ENCODE measurements around the gene BTG2.
A peak's percentile ranks its signal among the peaks of the same experiment; 100 is the strongest.

The BTG2 gene

DNA sequence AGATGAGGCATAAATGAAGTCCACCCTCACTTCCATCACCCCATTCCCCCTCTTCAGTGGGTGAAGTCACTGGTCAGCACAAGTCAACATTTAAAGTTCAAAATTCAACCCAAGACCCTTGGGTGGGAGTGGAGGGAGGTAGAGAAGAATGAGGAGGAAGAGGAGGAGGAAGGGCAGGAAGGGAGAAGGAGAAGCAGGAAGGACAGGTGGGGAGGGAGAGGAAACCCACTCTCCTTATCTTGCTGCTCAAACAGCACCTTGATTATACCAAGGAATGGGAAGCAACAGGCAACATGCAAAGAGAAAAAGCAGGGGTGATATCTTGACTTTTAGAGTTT lies 4.0 kb upstream of the BTG2 start:
- TF ChIP-seq, protein P1, sequence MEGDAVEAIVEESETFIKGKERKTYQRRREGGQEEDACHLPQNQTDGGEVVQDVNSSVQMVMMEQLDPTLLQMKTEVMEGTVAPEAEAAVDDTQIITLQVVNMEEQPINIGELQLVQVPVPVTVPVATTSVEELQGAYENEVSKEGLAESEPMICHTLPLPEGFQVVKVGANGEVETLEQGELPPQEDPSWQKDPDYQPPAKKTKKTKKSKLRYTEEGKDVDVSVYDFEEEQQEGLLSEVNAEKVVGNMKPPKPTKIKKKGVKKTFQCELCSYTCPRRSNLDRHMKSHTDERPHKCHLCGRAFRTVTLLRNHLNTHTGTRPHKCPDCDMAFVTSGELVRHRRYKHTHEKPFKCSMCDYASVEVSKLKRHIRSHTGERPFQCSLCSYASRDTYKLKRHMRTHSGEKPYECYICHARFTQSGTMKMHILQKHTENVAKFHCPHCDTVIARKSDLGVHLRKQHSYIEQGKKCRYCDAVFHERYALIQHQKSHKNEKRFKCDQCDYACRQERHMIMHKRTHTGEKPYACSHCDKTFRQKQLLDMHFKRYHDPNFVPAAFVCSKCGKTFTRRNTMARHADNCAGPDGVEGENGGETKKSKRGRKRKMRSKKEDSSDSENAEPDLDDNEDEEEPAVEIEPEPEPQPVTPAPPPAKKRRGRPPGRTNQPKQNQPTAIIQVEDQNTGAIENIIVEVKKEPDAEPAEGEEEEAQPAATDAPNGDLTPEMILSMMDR (conservative IDR thresholded peaks at IDR 0.05; ENCODE audit: low read depth), result no peak

DNA sequence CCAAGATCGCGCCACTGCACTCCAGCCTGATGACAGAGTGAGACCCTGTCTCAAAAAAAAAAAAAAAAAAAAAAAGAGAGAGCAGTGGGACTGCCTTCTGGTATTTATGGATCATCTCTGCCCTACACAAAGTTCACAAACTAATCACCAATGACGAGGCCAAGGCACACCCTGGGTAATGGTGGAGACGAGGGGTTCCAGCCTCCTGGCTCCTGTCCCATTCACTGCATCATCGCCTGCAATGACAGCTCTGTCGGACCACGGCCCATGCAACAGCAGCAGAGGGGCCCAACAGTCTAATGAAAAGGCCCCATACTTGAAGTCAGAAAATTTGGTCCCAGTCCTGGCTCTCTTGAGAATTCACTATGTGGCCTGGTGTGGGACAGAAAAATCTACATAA lies 2.9 kb upstream of the BTG2 start:
- TF ChIP-seq, protein P1 (conservative IDR thresholded peaks at IDR 0.05; ENCODE audit: low read depth), result no peak
- DNase-seq (ENCODE audit: low spot score), result no peak
- ChIA-PET POLR2A (ENCODE audit: low non-redundant PET) (no interaction called here), CTCF (no interaction called here)
- no peak overlapping the region for H3K27ac ChIP-seq

More for the DNA sequence above, 4.0 kb upstream of the BTG2 start:
- no peak for DNase-seq (ENCODE audit: low spot score)
- peak overlapping the region; percentile 62 for H3K27ac ChIP-seq
- CTCF ChIA-PET, result interaction anchor here (0.6 to 2.3 kb wide), 2 partner anchors 34 to 348 kb away, joined by 5 to 6 read pairs; no protein-coding TSS in a partner anchor
- POLR2A ChIA-PET (ENCODE audit: low non-redundant PET), result no interaction called here

GRCh38 chr1:203302894-203303293 lies 2.4 kb upstream of the BTG2 start:
- DNase-seq (ENCODE audit: low spot score), result no peak
- ChIA-PET POLR2A (ENCODE audit: low non-redundant PET) (no interaction called here), CTCF (no interaction called here)
- TF ChIP-seq, protein P1 (conservative IDR thresholded peaks at IDR 0.05; ENCODE audit: low read depth), result no peak
- no peak overlapping the region for H3K27ac ChIP-seq

- peak overlapping the region; percentile 92 for H3K27ac ChIP-seq
- ChIA-PET CTCF (interaction anchor here (5.8 kb wide), 1 partner anchor 36 kb away, joined by 44 read pairs; no protein-coding TSS in a partner anchor), POLR2A (ENCODE audit: low non-redundant PET) (interaction anchor here (0.5 to 0.8 kb wide), 2 partner anchors 9 to 30 kb away, joined by 3 to 5 read pairs; no protein-coding TSS in a partner anchor)
- TF ChIP-seq, protein P1 (conservative IDR thresholded peaks at IDR 0.05; ENCODE audit: low read depth), result no peak
- no peak for DNase-seq (ENCODE audit: low spot score)
These were observed 864 bp upstream of the BTG2 start for GRCh38 chr1:203304391-203304918.

DNA sequence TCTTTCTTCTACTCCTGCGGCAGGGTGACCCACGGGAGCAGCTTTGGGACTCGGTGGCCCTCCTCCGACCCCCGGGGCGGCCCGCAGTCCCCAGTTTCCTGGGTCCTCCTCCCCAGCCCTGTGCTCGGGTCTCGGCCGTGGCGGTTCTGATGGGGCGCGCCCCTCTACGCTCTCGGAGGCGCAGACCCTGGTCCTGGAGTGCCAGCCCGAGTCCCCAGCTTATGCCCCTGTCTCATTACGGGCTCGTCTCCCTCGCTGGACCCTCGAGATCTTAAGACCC lies 430 bp downstream of the BTG2 start:
- TF ChIP-seq, protein P1 (conservative IDR thresholded peaks at IDR 0.05; ENCODE audit: low read depth), result no peak
- H3K27ac ChIP-seq, result peak overlapping the region; percentile 92
- ChIA-PET CTCF (interaction anchor here (0.5 to 5.8 kb wide), 13 partner anchors 11 to 722 kb away, joined by 3 to 44 read pairs (median 4); no protein-coding TSS in a partner anchor), POLR2A (ENCODE audit: low non-redundant PET) (interaction anchor here (0.8 kb wide), 1 partner anchor 14 kb away, joined by 3 read pairs; no protein-coding TSS in a partner anchor)
- no peak for DNase-seq (ENCODE audit: low spot score)

- TF ChIP-seq, protein P1 (conservative IDR thresholded peaks at IDR 0.05; ENCODE audit: low read depth), result peak; percentile 61; the same call in 1 of the 2 replicates
- POLR2A ChIA-PET (ENCODE audit: low non-redundant PET), result interaction anchor here (0.6 to 2.4 kb wide), 5 partner anchors 15 to 78 kb away, joined by 3 to 17 read pairs (median 5); no protein-coding TSS in a partner anchor
- CTCF ChIA-PET, result interaction anchor here (0.5 to 5.8 kb wide), 24 partner anchors 11 to 722 kb away, joined by 3 to 44 read pairs (median 4); no protein-coding TSS in a partner anchor
- peak; percentile 93 for DNase-seq (ENCODE audit: low spot score)
- peak overlapping the region; percentile 92 for H3K27ac ChIP-seq
These were observed 1.0 kb downstream of the BTG2 start for GRCh38 chr1:203306089-203306964.

Data from RWPE1 (cell line).